ENCODE measurements around the gene TTLL1.

- TF ChIP-seq CTCF (IDR thresholded peaks at IDR 0.05) (no peak), POLR2A (IDR thresholded peaks at IDR 0.05) (no peak)
Observed at GRCh38 chr22:43004362-43005035, 84.7 kb downstream of the TTLL1 start.
